HG03139 (cell line): ENCODE measurements around the gene IRX2.

Experiments used
- ATAC-seq: cut with Tn5 transposase; IDR thresholded peaks from one replicate; pipeline ENCODE4 v1.9.1; 2021; ENCODE audit not compliant: unreplicated experiment

IRX2 gene

GRCh38 chr5:2721385-2722138, 29.9 kb downstream of the IRX2 start:
- ATAC-seq: no peak

DNA sequence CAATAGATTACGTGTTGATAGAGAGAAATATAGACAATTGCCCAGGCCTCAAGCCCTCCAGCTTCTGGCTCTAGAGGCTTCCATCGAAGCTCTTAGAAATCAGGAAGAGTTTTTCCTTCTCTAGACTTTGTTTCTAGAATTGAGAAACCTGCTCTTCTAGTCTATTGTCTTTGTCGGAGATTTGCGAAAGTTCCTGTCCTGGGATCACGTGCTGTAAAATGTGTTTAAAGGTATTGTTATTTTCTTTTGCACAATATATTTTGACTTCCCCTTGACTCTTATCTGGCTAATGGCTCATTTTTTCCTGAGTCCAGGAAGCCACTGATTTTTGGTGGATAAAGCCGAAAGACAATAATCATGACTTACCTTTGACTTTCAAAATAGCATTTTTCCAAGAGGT, 32.1 kb downstream of the IRX2 start:
- ATAC-seq: no peak

DNA sequence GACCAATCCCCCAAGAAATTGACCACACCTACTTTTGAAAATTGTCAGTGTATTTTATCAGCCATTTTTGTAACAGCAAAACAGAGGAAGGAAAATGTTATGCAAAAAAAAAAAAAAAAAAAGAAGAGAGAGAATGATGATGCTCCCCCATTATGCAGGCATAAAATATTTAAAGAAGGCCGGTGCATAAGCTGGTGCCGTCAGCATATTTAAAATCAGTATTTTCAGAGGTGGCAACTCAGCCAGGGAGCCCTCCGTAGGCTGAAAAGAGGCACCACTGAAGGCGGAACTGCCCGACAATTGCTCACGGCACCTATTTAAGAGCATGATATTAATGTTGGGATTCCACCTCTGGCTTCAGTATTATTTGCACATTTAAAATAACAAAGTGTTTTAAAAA, 33.4 kb downstream of the IRX2 start:
- ATAC-seq: no peak

- no peak for ATAC-seq
Measured at GRCh38 chr5:2715856-2716255, 35.6 kb downstream of the IRX2 start.

- no peak for ATAC-seq
Measured at GRCh38 chr5:2714805-2715204, 36.7 kb downstream of the IRX2 start.

DNA sequence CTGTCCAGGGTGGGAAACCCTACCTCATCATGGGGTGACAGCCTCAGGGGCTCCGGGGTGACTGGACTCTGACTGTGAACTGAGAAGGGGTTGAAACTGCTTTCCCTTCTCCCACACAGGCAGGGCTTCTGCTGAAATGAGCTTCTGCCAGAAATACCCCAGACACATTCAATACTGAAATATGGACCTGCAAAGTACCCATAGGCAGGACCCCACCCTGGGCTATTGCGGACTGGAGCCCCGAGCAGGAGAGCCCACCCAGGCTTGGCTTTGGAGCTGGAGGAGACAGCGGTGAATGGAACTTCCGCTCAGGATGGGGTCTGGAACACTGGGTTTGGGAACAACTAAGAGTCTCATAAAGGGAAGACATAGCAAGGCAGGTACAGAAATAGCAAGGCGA, 37.5 kb downstream of the IRX2 start:
- ATAC-seq: no peak

DNA sequence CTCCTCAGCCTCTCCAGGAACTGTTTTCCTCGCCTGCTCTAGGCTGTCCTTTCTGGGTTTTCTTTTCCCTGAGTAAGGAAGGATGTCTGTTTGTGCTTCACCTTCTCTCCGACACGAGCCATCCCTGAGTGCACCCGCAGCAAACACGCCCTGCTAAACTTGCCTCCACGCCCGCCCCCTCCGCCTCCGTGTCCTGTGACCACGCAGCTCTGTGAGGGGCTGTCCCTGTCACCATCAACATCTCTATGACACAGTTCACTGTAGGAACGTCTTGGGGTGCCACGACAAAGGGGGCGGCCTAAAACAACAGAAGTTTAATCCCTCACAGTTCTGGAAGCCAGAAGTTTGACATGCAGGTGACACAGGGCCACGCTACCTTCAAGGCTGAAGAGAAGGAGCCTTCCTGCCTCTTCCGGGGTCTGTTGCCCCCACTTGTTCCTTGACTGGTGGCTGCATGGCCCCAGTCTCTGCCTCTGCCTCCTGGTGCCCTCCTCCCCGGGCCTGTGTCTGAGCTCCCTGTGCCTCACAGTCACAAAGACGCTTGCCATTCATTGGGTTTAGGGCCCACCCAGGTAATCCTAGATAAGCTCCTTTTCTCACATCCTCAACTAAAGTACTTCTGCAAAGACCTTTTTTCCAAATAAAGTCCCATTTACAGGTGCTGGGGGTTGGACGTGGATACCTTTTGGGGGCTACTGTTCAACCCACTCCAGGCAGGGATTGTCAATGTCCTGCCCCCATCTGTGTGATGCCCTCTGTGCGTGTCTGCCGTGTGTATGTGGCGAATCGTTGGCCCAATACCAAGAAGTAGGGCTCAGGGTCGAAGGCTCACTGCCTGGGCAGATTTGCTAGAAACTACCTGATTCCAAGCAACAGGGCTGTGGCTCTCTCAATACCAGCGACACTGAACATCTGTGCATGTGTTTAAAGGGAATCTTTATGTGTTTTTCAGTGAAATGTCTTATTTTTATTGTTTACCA, 39.7 kb downstream of the IRX2 start:
- ATAC-seq: no peak

GRCh38 chr5:2710910-2711309, 40.6 kb downstream of the IRX2 start:
- ATAC-seq: no peak

DNA sequence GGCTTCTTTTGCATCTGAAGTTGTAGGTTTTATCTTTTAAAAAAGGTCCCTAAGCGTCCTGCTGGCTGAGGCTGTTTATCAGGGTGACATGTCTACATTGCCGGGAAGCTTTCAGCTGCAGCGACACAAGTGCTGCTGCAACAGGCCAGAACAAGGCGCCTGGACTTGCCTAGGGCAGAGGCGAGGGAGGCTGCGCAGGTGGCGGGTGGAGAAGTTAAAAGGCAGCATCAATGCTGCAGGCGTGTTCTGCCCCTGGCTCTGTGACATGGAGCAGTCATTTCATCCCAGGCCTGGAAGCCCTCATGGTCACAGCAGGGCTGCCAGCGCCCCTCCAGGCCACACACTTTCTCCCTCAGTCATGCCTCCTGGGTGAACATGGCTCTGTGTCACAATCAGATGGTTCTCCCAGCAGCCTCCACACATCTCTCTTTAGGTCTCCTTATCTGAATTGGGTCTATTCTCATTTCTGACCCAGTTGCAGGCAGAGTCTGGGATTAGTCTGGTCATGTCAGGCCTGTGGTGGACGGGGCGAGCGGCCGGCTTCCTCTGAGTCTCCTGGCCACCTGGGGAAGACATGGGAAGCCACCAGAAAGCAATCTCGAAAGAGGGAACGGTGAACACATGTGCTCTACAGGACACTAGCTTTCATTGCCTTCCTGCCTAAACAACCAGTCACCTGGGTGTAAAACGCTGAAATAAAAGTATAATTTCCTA, 41.3 kb downstream of the IRX2 start:
- no peak for ATAC-seq

- ATAC-seq: no peak
Measured at GRCh38 chr5:2708751-2709150, 42.7 kb downstream of the IRX2 start.

- ATAC-seq: no peak
Measured at GRCh38 chr5:2708132-2708531, 43.3 kb downstream of the IRX2 start.

GRCh38 chr5:2705861-2706260, 45.6 kb downstream of the IRX2 start:
- no peak for ATAC-seq

DNA sequence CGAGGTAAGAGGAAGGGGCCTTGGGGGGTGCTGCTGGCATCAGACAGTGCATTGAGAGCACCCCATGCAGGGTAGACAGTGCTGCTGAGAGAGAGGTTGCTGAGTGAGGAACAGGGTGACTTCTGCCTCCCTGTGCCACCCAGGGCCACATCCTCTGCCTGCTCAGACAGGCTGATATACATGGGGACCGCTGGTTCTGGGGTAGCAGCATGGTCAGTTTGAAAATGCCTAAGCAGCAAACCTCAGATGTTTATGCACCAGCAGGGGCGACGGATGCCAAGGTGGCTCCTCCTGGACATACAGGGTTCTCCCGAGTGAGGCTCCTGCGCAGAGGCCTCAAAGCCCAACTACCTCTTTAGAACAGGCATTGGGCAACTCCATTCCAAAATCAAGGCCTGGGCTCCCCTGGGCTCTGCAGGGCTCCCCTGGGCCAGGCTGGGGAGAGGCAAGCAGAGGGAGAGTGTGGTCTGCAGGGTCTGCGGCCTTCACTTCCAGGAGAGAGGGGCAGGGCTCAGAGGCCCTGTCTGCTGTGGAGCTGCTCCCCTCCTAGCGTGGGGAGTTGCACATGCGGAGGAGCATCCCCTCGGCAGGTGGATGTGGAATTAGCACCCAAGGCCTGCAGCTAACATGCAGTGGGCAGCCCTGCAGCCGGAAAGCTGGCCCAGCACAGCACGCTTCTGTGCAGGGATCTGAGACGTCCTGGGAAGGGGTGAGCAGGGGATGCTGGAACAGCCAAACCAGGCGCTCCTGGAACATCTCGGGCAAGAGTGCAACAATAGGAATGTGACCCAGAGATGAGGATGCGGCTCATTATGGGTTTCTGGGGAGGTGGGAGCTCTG, 46.5 kb downstream of the IRX2 start:
- ATAC-seq: no peak

- no peak for ATAC-seq
Measured at GRCh38 chr5:2704111-2704510, 47.4 kb downstream of the IRX2 start.

DNA sequence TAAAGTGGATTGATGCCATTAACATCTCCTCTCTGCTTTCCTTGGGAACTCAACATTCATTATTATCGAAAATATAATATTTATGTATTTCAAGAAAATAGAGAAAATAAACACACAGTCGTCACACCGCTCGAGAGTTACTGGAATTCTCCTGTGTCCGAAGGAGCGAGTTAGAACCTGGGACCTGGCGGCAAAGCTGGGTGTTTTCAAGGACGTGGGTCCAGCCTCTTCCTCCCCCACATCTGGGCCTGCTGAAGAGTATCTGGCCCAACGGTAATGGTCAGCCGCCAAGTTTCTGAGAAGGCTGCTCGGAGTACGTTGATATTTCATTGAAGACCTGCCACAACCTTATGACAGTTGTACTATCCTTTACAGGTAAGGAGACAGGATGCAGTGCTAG, 47.9 kb downstream of the IRX2 start:
- no peak for ATAC-seq

DNA sequence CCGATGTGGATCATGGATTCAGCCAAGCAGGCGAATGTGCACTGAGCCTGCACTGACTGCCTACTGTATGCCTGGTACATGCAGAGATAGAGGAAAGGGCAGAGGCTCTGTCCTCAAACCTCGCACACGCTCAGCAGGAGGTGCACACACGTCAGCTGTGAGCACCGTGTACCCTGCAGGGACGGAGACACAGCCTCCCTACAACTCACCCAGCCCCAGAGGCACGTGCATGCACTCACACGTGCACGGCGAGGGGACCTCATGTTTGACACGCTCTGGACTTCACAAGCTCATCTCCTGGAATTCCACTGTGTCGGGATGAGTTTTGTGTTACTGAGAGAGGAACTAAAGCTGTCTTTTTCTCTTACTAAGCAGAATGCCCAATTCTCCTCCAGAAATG, 48.4 kb downstream of the IRX2 start:
- no peak for ATAC-seq

DNA sequence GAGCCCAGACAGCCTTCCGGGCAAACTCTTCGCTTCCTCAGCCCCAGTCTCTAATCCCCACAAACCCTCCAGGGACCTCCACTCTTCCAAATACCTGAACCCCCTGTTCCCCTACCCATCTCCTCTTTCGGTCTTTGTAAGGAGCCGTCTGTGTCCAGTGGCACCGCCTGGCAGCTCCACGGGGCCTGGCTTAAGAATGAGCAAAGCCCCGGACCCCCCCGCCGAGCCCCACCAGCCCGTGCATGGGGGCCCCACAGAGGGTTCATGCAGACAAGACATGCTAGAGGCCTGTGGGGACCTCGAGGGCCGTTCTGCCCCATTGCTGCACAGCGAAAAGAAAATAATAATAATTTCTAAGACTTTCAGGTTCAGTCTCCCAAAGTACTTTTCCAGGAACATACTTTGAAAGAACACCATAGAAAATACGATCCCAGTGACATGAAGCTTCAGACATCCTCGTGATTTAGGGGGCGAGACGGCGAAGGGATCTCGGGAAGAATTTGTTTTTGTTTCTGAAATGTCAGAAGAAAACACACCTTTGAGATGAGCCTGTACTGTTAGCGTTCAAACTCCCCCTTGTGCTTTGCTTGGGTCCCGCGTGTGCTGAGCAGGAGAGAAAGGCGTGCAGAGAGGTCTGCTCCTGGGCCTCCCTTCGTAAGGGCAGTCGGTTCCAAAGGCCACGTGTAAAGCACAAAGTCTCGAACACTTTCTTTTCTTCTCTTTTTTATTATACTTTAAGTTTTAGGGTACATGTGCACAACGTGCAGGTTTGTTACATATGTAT, 49.2 kb downstream of the IRX2 start:
- ATAC-seq: no peak

DNA sequence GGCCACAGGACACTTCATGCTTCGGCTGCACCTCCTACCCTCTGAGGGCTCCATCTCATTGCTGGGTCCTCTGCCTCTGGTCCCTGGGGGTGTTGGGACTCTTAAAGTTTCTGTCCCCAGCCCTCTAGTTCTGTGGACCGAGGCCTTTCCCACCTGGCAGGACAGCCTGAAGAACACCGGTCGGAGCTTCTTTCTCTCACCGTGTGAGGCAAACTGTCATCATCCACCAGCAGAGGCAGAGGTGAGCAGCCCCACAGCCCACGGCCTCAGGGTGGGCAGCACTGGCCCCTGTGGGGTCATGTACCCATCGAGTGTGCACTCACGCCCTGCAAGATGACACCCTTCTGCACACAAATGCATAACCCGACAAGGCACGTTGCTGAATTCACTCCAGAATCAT, 49.9 kb downstream of the IRX2 start:
- no peak for ATAC-seq

- no peak for ATAC-seq
Measured at GRCh38 chr5:2700876-2701275, 50.6 kb downstream of the IRX2 start.

DNA sequence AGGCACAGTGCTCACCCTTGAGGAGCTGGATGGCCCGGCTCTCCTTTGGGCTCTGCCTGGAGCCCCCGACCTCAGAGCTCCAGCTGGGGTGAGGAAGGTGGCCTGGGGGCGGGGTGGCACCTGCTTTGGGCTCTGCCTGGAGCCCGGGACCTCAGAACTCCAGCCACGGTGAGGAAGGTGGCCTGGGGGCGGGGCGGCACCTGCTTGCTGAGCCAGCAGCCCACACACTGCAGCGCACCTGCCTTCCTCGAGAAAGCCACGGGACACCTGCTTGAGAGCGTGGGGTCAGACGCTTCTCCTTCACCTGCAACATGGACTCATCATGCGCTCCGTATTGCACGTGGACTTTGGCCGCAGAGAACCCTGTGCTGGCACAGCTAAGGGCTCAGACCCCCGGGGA, 51.8 kb downstream of the IRX2 start:
- no peak for ATAC-seq
